Right renal cortex interstitium (tissue), 3 donors: ENCODE results near the gene PCDH12. TPM values are rescaled to one million over a fixed set of nuclear protein-coding genes. Genes with fewer than 3 reads are reported as not detected.

Source experiments
- DNase-seq, 3 donors: peaks; one replicate each; pipeline ENCODE4 v3.0.0-alpha.2; 2013; ENCODE audit warnings: low read depth in 3 of 3, low spot score in 2 of 3
- polyA plus RNA-seq, 3 donors: library from polyadenylated mRNA; unstranded; fragments of 120-200 nt; gene quantifications; one replicate each; pipeline ENCODE4 v1.2.1, GENCODE V29; 2013; ENCODE audit not compliant: insufficient read length in 3 of 3

Gene PCDH12
- polyA plus RNA-seq, 3 donors = 16.1 to 17.0 (median 16.9) TPM

- DNase-seq = peak in 1 of 3 donors; percentile 27
These were observed 44.3 kb downstream of the PCDH12 start for GRCh38 chr5:141913560-141914198.

GRCh38 chr5:141910271-141910673, 47.7 kb downstream of the PCDH12 start:
- DNase-seq = no peak

GRCh38 chr5:141909212-141909611, 48.8 kb downstream of the PCDH12 start:
- DNase-seq = no peak

GRCh38 chr5:141908796-141909195, 49.2 kb downstream of the PCDH12 start:
- no peak for DNase-seq

- DNase-seq = no peak
These were observed 51.0 kb downstream of the PCDH12 start for GRCh38 chr5:141906972-141907371.

- no peak for DNase-seq
These were observed 51.5 kb downstream of the PCDH12 start for GRCh38 chr5:141906517-141906916.

GRCh38 chr5:141904551-141904950, 53.5 kb downstream of the PCDH12 start:
- no peak for DNase-seq

GRCh38 chr5:141903261-141903660, 54.7 kb downstream of the PCDH12 start:
- DNase-seq = no peak

- DNase-seq = no peak
These were observed 55.8 kb downstream of the PCDH12 start for GRCh38 chr5:141902015-141902814.

GRCh38 chr5:141898448-141899049, 59.5 kb downstream of the PCDH12 start:
- DNase-seq = no peak

GRCh38 chr5:141897425-141897824, 60.6 kb downstream of the PCDH12 start:
- DNase-seq = no peak

Other genes starting within 250 kb of the PCDH12 start
- gene PCDH1, start 79.8 kb downstream of the PCDH12 start, polyA plus RNA-seq = 10 to 100 TPM; 26.6 to 27.6 (median 26.6) TPM
- gene DELE1, start 34.3 kb downstream of the PCDH12 start, polyA plus RNA-seq = 100 to 1,000 TPM in 2 of 3 donors, 10 to 100 TPM in 1; 97.0 to 116 (median 115) TPM
- 10 to 100 TPM; 64.3 to 69.5 (median 67.9) TPM for gene RNF14, start 10.9 kb upstream of the PCDH12 start, polyA plus RNA-seq
- 10 to 100 TPM; 61.5 to 68.6 (median 66.7) TPM for gene GNPDA1, start 54.8 kb upstream of the PCDH12 start, polyA plus RNA-seq
- 100 to 1,000 TPM; 135 to 146 (median 142) TPM for gene NDFIP1, start 150.6 kb upstream of the PCDH12 start, polyA plus RNA-seq